Neural progenitor cell (in vitro differentiated cells): ENCODE measurements around the gene LRRN3.

Source experiments
- EZH2 ChIP-seq: fragments of 200-600 bp; sonication (generic); IDR thresholded peaks from 2 replicates; pipeline ENCODE4 v1.6.1; 2017; ENCODE audit warnings: antibody characterized with exemption, mild to moderate bottlenecking, moderate library complexity
- EZH2phosphoT487 ChIP-seq: fragments of 200-600 bp; sonication (generic); IDR thresholded peaks from 2 replicates; pipeline ENCODE4 v1.6.1; 2017; ENCODE audit warnings: antibody characterized with exemption
- TF ChIP-seq, protein P1 (sequence below): fragments of 200-600 bp; sonication (generic); IDR thresholded peaks from 2 replicates; pipeline ENCODE4 v1.5.1; 2017; ENCODE audit warnings: antibody characterized with exemption, mild to moderate bottlenecking

DNA sequence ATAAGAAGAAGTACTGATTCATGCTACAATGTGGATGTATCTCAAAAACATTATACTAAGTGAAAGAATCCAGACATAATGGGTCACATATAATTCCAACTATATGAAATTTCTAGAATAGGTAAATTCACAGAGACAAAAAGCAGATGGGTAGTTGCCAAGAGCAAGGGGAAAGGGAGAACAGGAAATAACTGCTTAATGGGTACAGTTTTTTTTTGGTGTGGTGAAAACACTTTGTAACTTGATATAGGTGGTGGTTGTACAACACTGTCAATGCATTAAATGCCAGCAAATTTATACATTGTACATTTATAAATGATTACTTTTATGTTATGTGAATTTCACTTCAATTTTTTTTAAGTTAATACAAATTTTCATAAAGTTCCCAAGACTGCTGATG lies 19.4 kb upstream of the LRRN3 start:
- TF ChIP-seq, protein P1, sequence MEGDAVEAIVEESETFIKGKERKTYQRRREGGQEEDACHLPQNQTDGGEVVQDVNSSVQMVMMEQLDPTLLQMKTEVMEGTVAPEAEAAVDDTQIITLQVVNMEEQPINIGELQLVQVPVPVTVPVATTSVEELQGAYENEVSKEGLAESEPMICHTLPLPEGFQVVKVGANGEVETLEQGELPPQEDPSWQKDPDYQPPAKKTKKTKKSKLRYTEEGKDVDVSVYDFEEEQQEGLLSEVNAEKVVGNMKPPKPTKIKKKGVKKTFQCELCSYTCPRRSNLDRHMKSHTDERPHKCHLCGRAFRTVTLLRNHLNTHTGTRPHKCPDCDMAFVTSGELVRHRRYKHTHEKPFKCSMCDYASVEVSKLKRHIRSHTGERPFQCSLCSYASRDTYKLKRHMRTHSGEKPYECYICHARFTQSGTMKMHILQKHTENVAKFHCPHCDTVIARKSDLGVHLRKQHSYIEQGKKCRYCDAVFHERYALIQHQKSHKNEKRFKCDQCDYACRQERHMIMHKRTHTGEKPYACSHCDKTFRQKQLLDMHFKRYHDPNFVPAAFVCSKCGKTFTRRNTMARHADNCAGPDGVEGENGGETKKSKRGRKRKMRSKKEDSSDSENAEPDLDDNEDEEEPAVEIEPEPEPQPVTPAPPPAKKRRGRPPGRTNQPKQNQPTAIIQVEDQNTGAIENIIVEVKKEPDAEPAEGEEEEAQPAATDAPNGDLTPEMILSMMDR, result no peak
- TF ChIP-seq EZH2phosphoT487 (no peak), EZH2 (no peak)
